ENCODE data around the gene CALCOCO2. TPM values are rescaled to one million over a fixed set of nuclear protein-coding genes. Genes with fewer than 3 reads are reported as not detected.

The CALCOCO2 gene
- 100 to 1,000 TPM; 104 to 237 (median 132) TPM for total RNA-seq

- intact Hi-C loops (cut with DNase I; ENCODE audit: low total_unique reads), result loop anchor here (1.0 to 5.0 kb wide), 3 partner anchors 10 to 361 kb away; partner anchors contain the start of gene ATP5MC1
- Histone ChIP-seq H3K36me3 (no peaks in the 10 kb centered on the region), H3K4me3 (peak within 1 kb of the TSS; percentile 90 to 95 (median 92)), H3K4me1 (peaks cover 43 to 47% of the 10 kb centered on the region in 2 donors), H3K27ac (peak within 1 kb of the TSS; percentile 98 to 99 (median 98)), H3K9me3 (no peaks in the 10 kb centered on the region), H3K27me3 (no peaks in the 10 kb centered on the region)
- in situ Hi-C loops (cut with MboI; ENCODE audit: low sequenced_read_pairs in 4 of 4), result no loop called here
- DNase-seq, result peak; percentile 93 to 94
- peak; percentile 93 to 95 for ATAC-seq
- TF ChIP-seq CTCF (IDR thresholded peaks at IDR 0.05 in 4 of 5, conservative IDR thresholded peaks at IDR 0.05 in 1 of 5) (peak in 4 of 5 experiments; percentile 9 to 13 (median 10)), POLR2A (IDR thresholded peaks at IDR 0.05) (peak; percentile 93 to 96)
These were observed at the start of gene CALCOCO2 for GRCh38 chr17:48830840-48831548. TSS of gene CALCOCO2 (plus strand) at chr17:48831035. CDS start at chr17:48841708, 10,673 bp downstream.

GRCh38 chr17:48787828-48788227 is 43.0 kb upstream of the CALCOCO2 start:
- Histone ChIP-seq H3K36me3 (no peaks in the 10 kb centered on the region), H3K27me3 (peaks cover 0 to 11% (median 5%) of the 10 kb centered on the region in 3 donors), H3K4me1 (no peaks in the 10 kb centered on the region), H3K9me3 (no peaks in the 10 kb centered on the region), H3K4me3 (no peak overlapping the region), H3K27ac (no peak overlapping the region)
- no peak for TF ChIP-seq CTCF (IDR thresholded peaks at IDR 0.05 in 4 of 5, conservative IDR thresholded peaks at IDR 0.05 in 1 of 5)
- TF ChIP-seq POLR2A (IDR thresholded peaks at IDR 0.05), result no peak
- DNase-seq, result no peak
- ATAC-seq, result no peak
- in situ Hi-C loops (cut with MboI; ENCODE audit: low sequenced_read_pairs in 4 of 4), result loop anchor here in 2 of 4 donors (10.0 kb wide), 1 partner anchor 113 kb away; no protein-coding TSS in a partner anchor
- intact Hi-C loops (cut with DNase I; ENCODE audit: low total_unique reads), result no loop called here

- no peaks in the 10 kb centered on the region for H3K9me3 ChIP-seq
- no peak overlapping the region for H3K4me3 ChIP-seq
- H3K36me3 ChIP-seq, result no peaks in the 10 kb centered on the region
- H3K27ac ChIP-seq, result no peak overlapping the region
- in situ Hi-C loops (cut with MboI; ENCODE audit: low sequenced_read_pairs in 4 of 4) (loop anchor here in 1 of 4 donors (10.0 kb wide), 1 partner anchor 106 kb away; no protein-coding TSS in a partner anchor), intact Hi-C loops (cut with DNase I; ENCODE audit: low total_unique reads) (loop anchor here (2.0 to 5.0 kb wide), 2 partner anchors 66 to 118 kb away; no protein-coding TSS in a partner anchor)
- no peak for ATAC-seq
- H3K4me1 ChIP-seq, result no peaks in the 10 kb centered on the region
- no peak for DNase-seq
- H3K27me3 ChIP-seq, result peaks cover 0 to 18% (median 5%) of the 10 kb centered on the region in 3 donors
- TF ChIP-seq CTCF (IDR thresholded peaks at IDR 0.05 in 4 of 5, conservative IDR thresholded peaks at IDR 0.05 in 1 of 5) (no peak), POLR2A (IDR thresholded peaks at IDR 0.05) (no peak)
These were observed 40.2 kb upstream of the CALCOCO2 start for GRCh38 chr17:48790607-48791127.

- no peak overlapping the region for H3K4me3 ChIP-seq
- intact Hi-C loops (cut with DNase I; ENCODE audit: low total_unique reads) (loop anchor here (2.0 to 5.0 kb wide), 2 partner anchors 67 to 119 kb away; no protein-coding TSS in a partner anchor), in situ Hi-C loops (cut with MboI; ENCODE audit: low sequenced_read_pairs in 4 of 4) (loop anchor here in 1 of 4 donors (10.0 kb wide), 1 partner anchor 107 kb away; no protein-coding TSS in a partner anchor)
- peaks cover 0 to 18% (median 5%) of the 10 kb centered on the region in 3 donors for H3K27me3 ChIP-seq
- DNase-seq (peak; percentile 25 to 36), ATAC-seq (peak in 1 of 2 donors; percentile 54)
- H3K36me3 ChIP-seq, result no peaks in the 10 kb centered on the region
- H3K27ac ChIP-seq, result no peak overlapping the region
- TF ChIP-seq CTCF (IDR thresholded peaks at IDR 0.05 in 4 of 5, conservative IDR thresholded peaks at IDR 0.05 in 1 of 5) (peak; percentile 27 to 55 (median 46)), POLR2A (IDR thresholded peaks at IDR 0.05) (no peak)
- H3K4me1 ChIP-seq, result no peaks in the 10 kb centered on the region
- H3K9me3 ChIP-seq, result no peaks in the 10 kb centered on the region
These were observed 39.5 kb upstream of the CALCOCO2 start for GRCh38 chr17:48791128-48792032.

Measured in gastrocnemius medialis (tissue), 4 donors.